ENCODE measurements around the gene NDUFAB1.
"Not testable (repeated sequence)": the region's sequence is repeated elsewhere in the genome, so short reads cannot be mapped to it uniquely, and the experiment has no call there.

The NDUFAB1 gene

GRCh38 chr16:23595951-23596720 lies at the start of gene NDUFAB1:
Gene NDUFAB1, minus strand, starts transcription at chr16:23596316. Its CDS starts 26 bp downstream, at chr16:23596290.
- peak within 1 kb of the TSS; percentile 73 for H3K27ac ChIP-seq
- peak; percentile 99 for TF ChIP-seq CTCF (IDR thresholded peaks at IDR 0.05)
- TF ChIP-seq ZFX (IDR thresholded peaks at IDR 0.05; ENCODE audit: borderline replicate concordance) = no peak

- peak overlapping the region; percentile 73; the same call in 1 of the 2 replicates for H3K27ac ChIP-seq
- TF ChIP-seq ZFX (IDR thresholded peaks at IDR 0.05; ENCODE audit: borderline replicate concordance) = no peak
- no peak for TF ChIP-seq CTCF (IDR thresholded peaks at IDR 0.05)
These were observed 46.2 kb upstream of the NDUFAB1 start for GRCh38 chr16:23642246-23642774.

- H3K27ac ChIP-seq = peak within 1 kb of the TSS; percentile 73
- TF ChIP-seq ZFX (IDR thresholded peaks at IDR 0.05; ENCODE audit: borderline replicate concordance) (no peak), CTCF (IDR thresholded peaks at IDR 0.05) (no peak)
These were observed 45.0 kb upstream of the NDUFAB1 start, which contains the start of the genes DCTN5 and PALB2 for GRCh38 chr16:23640931-23641765. Gene DCTN5, plus strand, starts transcription at chr16:23641466. Its CDS starts 77 bp downstream, at chr16:23641543. Gene PALB2, minus strand, starts transcription at chr16:23641310. Its CDS starts 153 bp downstream, at chr16:23641157.

- peak overlapping the region; percentile 73 for H3K27ac ChIP-seq
- TF ChIP-seq ZFX (IDR thresholded peaks at IDR 0.05; ENCODE audit: borderline replicate concordance) (no peak), CTCF (IDR thresholded peaks at IDR 0.05) (no peak)
These were observed 44.5 kb upstream of the NDUFAB1 start for GRCh38 chr16:23640615-23640930.

GRCh38 chr16:23635958-23636357 lies 39.8 kb upstream of the NDUFAB1 start:
- TF ChIP-seq CTCF (IDR thresholded peaks at IDR 0.05) (no peak), ZFX (IDR thresholded peaks at IDR 0.05; ENCODE audit: borderline replicate concordance) (no peak)
- no peak overlapping the region for H3K27ac ChIP-seq

- TF ChIP-seq ZFX (IDR thresholded peaks at IDR 0.05; ENCODE audit: borderline replicate concordance) = no peak
- no peak for TF ChIP-seq CTCF (IDR thresholded peaks at IDR 0.05)
- no peak overlapping the region for H3K27ac ChIP-seq
These were observed 38.4 kb upstream of the NDUFAB1 start for GRCh38 chr16:23634461-23635036.

- H3K27ac ChIP-seq = not testable (repeated sequence)
These were observed 35.8 kb upstream of the NDUFAB1 start for GRCh38 chr16:23631874-23632273.

Data from 22Rv1 (cell line).